HG03442 (cell line): ENCODE measurements around the gene ABCF2.

Experiments
- ATAC-seq: cut with Tn5 transposase; IDR thresholded peaks from one replicate; pipeline ENCODE4 v1.9.1; 2021; ENCODE audit warnings: mild to moderate bottlenecking, moderate library complexity; ENCODE audit not compliant: unreplicated experiment

ABCF2 gene

DNA sequence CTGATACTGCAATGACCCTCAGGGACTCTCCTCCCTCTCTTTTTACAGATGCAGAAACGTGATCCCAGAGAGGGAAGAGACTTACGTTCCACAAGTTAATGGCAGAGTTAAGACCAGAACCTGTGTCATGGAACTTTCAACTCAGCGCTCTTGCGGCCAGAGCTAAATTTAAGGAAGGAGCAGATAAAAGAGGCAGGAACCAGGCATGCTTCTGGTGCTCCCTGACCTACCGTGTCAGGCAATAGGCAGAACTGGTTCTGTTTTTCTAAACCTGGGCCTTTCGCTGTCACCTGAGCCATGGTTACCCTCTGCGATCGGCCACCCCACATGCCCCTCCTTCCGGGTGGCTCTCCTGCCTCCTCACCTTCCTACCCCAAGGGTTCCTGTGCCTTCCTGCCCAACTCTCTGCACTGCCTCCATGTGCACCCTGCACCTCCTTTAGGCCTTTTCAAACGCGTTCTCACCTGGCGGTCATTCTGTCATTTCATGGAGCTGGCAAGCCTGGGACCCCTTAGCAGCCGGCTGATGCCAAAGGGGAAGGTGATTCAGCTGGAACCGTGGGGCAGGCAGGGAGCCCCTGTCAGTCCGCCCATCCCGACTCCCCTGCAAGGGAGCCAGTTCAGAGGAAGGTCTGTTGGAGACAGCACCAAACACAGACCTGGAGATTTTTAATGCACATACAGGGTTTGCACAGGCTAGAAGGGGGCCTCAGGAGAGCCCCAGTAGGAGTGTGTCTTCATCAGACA lies 51.8 kb downstream of the ABCF2 start:
- no peak for ATAC-seq

GRCh38 chr7:151174246-151175046 lies 52.6 kb downstream of the ABCF2 start:
- no peak for ATAC-seq

GRCh38 chr7:151173386-151174245 lies 53.4 kb downstream of the ABCF2 start:
- no peak for ATAC-seq

DNA sequence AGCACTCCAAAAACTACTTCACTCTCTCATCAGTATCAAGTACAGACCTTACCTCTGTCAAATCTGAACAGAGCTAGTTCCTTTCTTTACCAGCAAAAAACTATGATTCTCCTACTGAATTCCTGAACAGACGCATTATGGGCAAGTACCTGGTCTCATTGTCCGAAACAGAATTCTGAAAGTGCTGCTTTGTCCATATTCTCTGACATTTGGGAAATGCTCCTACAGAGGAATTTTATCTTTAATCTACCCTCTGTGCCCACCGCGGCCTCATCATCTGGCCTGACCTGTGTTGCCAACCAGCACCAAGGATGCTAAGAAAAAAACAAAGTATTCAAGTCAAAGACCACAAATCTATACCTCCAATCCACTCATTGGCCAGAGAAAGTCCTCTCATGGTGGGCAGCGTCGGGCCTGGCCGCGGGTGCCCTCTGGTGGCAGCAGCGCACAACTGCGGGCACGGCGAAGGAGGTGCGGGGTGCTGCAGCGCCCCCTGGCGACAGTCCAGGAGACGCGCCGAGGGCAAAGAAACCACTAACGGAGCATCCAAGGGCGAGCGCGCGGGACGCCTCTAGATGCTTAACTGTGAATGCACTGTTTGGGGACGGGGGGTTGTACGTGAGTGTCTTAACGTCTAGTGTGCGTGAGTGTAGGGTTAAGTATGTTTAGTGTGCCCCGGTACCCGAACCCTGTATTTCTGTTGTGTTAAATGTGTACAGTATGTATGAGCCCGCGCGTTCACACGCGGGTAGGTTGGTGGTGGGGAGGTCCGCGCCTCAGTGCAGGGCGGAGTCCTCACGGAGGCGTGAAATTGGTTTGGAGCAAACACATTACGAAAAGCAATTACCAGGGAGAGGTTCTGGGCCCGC lies 54.5 kb downstream of the ABCF2 start:
- peak; percentile 69 for ATAC-seq

DNA sequence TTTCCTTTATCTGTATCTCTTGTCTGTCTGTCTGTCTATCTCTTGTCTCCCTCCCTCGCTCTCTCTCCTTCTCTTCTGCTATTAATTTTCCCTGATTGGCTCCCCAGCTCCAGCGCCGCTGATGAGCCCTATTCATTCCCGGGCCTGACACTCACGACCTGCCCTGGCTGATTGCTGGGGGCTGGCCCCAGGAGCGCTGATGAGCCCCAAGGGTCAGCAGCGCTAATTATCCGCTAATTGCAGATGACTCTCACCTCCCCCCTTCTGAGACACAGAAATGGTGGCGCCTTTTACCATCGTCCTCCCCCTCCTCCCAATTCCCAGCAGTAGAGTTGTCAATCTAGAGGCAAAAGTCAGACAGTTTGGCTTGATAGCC lies 58.2 kb downstream of the ABCF2 start:
- no peak for ATAC-seq

DNA sequence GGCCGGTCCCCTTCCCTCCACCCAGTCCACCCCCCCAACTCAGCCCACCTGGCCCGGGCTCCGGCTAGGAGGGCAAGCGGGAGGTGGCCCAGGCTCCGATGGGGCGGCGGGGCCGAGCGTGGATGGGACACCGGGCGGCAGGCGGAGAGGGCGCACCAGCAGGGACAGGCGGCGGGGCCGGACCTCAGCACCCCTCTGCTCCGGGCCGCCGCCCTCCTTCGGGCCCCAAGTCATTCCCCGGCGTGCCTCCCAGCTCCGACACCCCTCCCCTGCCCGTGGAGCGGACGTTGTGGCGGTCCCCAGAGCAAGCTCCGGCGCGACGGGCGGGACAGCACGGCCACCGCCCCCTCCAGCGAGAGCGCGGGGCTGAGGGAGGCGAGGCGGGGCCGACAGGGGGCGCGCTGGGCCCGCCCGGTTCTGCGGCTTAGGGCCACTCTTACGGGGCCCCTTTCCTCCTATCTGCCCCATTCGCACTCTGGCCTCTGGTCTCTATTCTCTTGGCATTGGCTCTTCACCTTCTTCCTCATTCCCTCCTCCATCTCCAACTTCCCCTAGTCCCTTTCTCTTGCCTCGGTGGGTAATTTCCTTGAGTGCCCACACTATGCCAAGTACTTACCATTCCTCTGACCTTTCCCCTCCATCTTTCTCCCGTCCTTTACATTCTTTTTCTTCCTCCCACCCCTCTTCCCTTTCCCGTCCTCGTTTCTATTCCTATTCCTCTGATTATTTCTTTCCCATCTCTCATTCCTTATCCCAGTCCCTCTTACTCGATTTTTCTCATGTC lies 58.8 kb downstream of the ABCF2 start:
- ATAC-seq: peak; percentile 56

DNA sequence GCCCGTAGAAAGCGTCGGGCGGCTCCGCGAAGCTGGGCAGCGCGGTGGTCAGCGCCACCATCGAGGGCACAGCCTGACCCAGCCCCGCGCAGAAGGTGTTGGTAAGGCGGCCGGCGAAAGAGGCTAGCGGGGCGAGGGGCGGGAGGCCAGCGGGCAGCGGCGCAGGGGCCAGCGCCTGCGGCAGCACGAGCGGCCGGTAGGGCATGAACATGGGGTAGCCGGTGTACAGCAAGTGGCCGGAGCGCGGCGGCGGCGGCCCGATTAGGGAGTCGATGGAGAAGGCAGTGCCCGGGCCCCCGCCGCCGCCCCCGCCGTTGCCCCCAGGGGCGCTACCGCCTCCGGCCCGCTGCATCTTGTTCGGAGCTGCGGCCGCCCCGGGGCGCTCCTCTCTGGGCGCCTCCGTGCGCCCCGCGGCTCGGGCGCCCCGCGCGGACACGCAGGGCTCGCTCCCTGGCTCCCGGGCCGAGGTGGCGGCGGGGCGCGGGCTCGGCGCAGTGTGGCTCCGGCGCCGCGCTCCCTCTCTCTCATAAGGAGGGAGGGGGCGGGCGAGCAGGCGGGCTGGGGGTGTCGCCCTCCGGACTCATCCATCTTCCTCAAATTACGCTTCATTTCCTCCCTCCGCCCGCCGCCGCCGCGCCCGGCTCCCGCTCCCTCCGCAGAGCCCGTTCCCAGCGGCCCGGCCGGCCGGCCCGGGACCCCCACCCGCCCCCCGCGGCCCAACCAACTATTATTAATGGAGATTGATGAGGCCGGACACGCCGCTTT lies 59.6 kb downstream of the ABCF2 start, which contains the start of gene GBX1:
Gene GBX1, minus strand, starts transcription at position 498 of the 765 bp plus-strand sequence. Its CDS starts 146 bp downstream, at position 352.
- ATAC-seq: no peak

DNA sequence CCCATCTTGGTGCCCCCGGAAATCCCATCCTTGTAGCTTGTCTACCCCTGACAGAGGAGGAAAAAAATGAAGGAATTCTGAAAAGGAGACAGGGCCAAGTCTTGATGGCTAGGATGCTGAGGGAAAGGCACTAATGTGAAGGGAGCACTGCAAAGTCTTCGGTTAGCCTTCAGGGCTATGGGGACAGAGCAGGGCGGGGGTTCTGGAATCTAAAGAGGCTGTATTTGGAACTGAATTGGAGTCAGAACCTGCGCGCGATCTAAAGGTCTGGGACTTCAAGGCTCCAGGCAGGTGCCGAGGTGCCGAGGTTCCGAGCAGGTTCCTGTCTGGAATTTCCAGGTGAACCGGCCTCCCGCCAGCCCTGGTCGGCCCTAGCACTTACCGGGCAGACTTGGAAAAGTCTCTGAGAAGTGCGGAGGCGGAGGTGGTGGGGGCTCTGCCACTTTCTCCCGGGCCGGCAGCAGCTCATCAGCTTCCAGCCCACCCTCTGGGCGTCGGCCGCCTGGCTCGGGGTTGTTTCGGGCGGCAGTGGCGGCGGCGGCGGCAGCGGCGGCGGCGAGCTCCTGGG lies 60.3 kb downstream of the ABCF2 start:
- no peak for ATAC-seq
